ENCODE measurements around the gene NT5DC4. TPM values are rescaled to one million over a fixed set of nuclear protein-coding genes. Genes with fewer than 3 reads are reported as not detected.

The NT5DC4 gene
- total RNA-seq, 2 experiments from 2014 or later: not detected

GRCh38 chr2:112722816-112723546 lies 2.2 kb downstream of the NT5DC4 start:
- intact Hi-C loops (cut with micrococcal nuclease; ENCODE audit: unreplicated experiment): no loop called here
- no peaks in the 10 kb centered on the region for H3K36me3 ChIP-seq (ENCODE audit: insufficient read depth, low read length)
- no peak for DNase-seq (ENCODE audit: low spot score)
- H3K4me2 ChIP-seq (ENCODE audit: low read length): no peak overlapping the region
- H3K4me3 ChIP-seq (ENCODE audit: low read depth, low read length, poor library complexity, severe bottlenecking): no peak overlapping the region
- BruUV-seq (replicated peaks): no TSS peak
- no peak overlapping the region for H2AFZ ChIP-seq (ENCODE audit: low read length)
- POLR2A ChIA-PET: no interaction called here
- no peaks in the 10 kb centered on the region for H3K9me2 ChIP-seq (ENCODE audit: insufficient read depth, low read length)
- H3K9me3 ChIP-seq (ENCODE audit: low read length): no peaks in the 10 kb centered on the region
- no peak overlapping the region for H3K27ac ChIP-seq (ENCODE audit: low read depth, low read length, poor library complexity, severe bottlenecking)
- no peaks in the 10 kb centered on the region for H4K20me1 ChIP-seq (ENCODE audit: insufficient read depth, low read length)
- CTCF ChIA-PET (ENCODE audit: unreplicated experiment): no interaction called here
- H3K4me1 ChIP-seq (ENCODE audit: insufficient read depth, low read length, poor library complexity, severe bottlenecking): peaks cover 5% of the 10 kb centered on the region
- H3K79me2 ChIP-seq (ENCODE audit: insufficient read depth, low read depth, low read length): no peaks in the 10 kb centered on the region
- TF ChIP-seq CTCF (conservative IDR thresholded peaks at IDR 0.05; ENCODE audit: low read length): no peak
- no peak for TF ChIP-seq EZH2phosphoT487 (IDR thresholded peaks at IDR 0.05; ENCODE audit: borderline replicate concordance, low read depth, low read length)

GRCh38 chr2:112723547-112723940 lies 2.7 kb downstream of the NT5DC4 start:
- no peak overlapping the region for H3K27ac ChIP-seq (ENCODE audit: low read depth, low read length, poor library complexity, severe bottlenecking)
- H4K20me1 ChIP-seq (ENCODE audit: insufficient read depth, low read length): no peaks in the 10 kb centered on the region
- H3K36me3 ChIP-seq (ENCODE audit: insufficient read depth, low read length): no peaks in the 10 kb centered on the region
- no peak overlapping the region for H3K4me2 ChIP-seq (ENCODE audit: low read length)
- H3K9me2 ChIP-seq (ENCODE audit: insufficient read depth, low read length): no peaks in the 10 kb centered on the region
- no TSS peak for BruUV-seq (replicated peaks)
- no peaks in the 10 kb centered on the region for H3K79me2 ChIP-seq (ENCODE audit: insufficient read depth, low read depth, low read length)
- POLR2A ChIA-PET: no interaction called here
- no peak for DNase-seq (ENCODE audit: low spot score)
- intact Hi-C loops (cut with micrococcal nuclease; ENCODE audit: unreplicated experiment): no loop called here
- CTCF ChIA-PET (ENCODE audit: unreplicated experiment): no interaction called here
- peaks cover 5% of the 10 kb centered on the region for H3K4me1 ChIP-seq (ENCODE audit: insufficient read depth, low read length, poor library complexity, severe bottlenecking)
- H3K9me3 ChIP-seq (ENCODE audit: low read length): no peaks in the 10 kb centered on the region
- TF ChIP-seq EZH2phosphoT487 (IDR thresholded peaks at IDR 0.05; ENCODE audit: borderline replicate concordance, low read depth, low read length): no peak
- TF ChIP-seq CTCF (conservative IDR thresholded peaks at IDR 0.05; ENCODE audit: low read length): no peak
- H3K4me3 ChIP-seq (ENCODE audit: low read depth, low read length, poor library complexity, severe bottlenecking): no peak overlapping the region
- no peak overlapping the region for H2AFZ ChIP-seq (ENCODE audit: low read length)

- intact Hi-C loops (cut with micrococcal nuclease; ENCODE audit: unreplicated experiment): no loop called here
These were observed 3.2 kb downstream of the NT5DC4 start for GRCh38 chr2:112723995-112724394.

More at GRCh38 chr2:112723995-112724394, 3.2 kb downstream of the NT5DC4 start:
- H2AFZ ChIP-seq (ENCODE audit: low read length): no peak overlapping the region
- H3K4me1 ChIP-seq (ENCODE audit: insufficient read depth, low read length, poor library complexity, severe bottlenecking): peaks cover 5% of the 10 kb centered on the region
- H3K79me2 ChIP-seq (ENCODE audit: insufficient read depth, low read depth, low read length): no peaks in the 10 kb centered on the region
- ChIA-PET POLR2A (interaction anchor here (1.2 kb wide), 1 partner anchor 39 kb away, joined by 4 read pairs; no protein-coding TSS in a partner anchor), CTCF (ENCODE audit: unreplicated experiment) (interaction anchor here (1.2 kb wide), 1 partner anchor 124 kb away, joined by 4 read pairs; no protein-coding TSS in a partner anchor)
- no peaks in the 10 kb centered on the region for H4K20me1 ChIP-seq (ENCODE audit: insufficient read depth, low read length)
- no peak overlapping the region for H3K4me2 ChIP-seq (ENCODE audit: low read length)
- H3K9me2 ChIP-seq (ENCODE audit: insufficient read depth, low read length): no peaks in the 10 kb centered on the region
- no peaks in the 10 kb centered on the region for H3K36me3 ChIP-seq (ENCODE audit: insufficient read depth, low read length)
- no peak overlapping the region for H3K4me3 ChIP-seq (ENCODE audit: low read depth, low read length, poor library complexity, severe bottlenecking)
- DNase-seq (ENCODE audit: low spot score): no peak
- no peak for TF ChIP-seq EZH2phosphoT487 (IDR thresholded peaks at IDR 0.05; ENCODE audit: borderline replicate concordance, low read depth, low read length)
- no peak for TF ChIP-seq CTCF (conservative IDR thresholded peaks at IDR 0.05; ENCODE audit: low read length)
- no peaks in the 10 kb centered on the region for H3K9me3 ChIP-seq (ENCODE audit: low read length)
- no TSS peak for BruUV-seq (replicated peaks)
- H3K27ac ChIP-seq (ENCODE audit: low read depth, low read length, poor library complexity, severe bottlenecking): no peak overlapping the region

Data from OCI-LY7 (cell line).